Mesothelial cell of epicardium (in vitro differentiated cells): ENCODE results near the gene ANKRD17. TPM values are rescaled to one million over a fixed set of nuclear protein-coding genes. Genes with fewer than 3 reads are reported as not detected.

Experiments used
- total RNA-seq: library from RNA; stranded (reverse); gene quantifications from 3 replicates; pipeline ENCODE4 v1.2.1, GENCODE V29; 2021

Gene ANKRD17
- total RNA-seq, 1 donor from 2014 or later: 92.5 TPM

Other genes with a start within 250 kb of the ANKRD17 start
- 17.7 to 18.3 TPM (median 17.8 TPM) in 3 replicates for gene COX18, start 189.1 kb downstream of the ANKRD17 start, total RNA-seq
- gene ALB, start 145.5 kb upstream of the ANKRD17 start, total RNA-seq: 0.59 to 1.5 TPM (median 0.63 TPM) in 3 replicates
- 0.25 to 4.3 TPM (median 0.31 TPM) in 3 replicates for gene AFP, start 177.4 kb upstream of the ANKRD17 start, total RNA-seq
- not detected in 3 replicates for gene AFM, start 222.9 kb upstream of the ANKRD17 start, total RNA-seq